Left kidney (tissue), 2 donors: Measurements from ENCODE around the gene WDFY4. TPM values are rescaled to one million over a fixed set of nuclear protein-coding genes. Genes with fewer than 3 reads are reported as not detected.

Source experiments
- DNase-seq: peaks from one replicate; pipeline ENCODE4 v3.0.0-alpha.2; 2013
- polyA plus RNA-seq: library from polyadenylated mRNA; unstranded; fragments of 120-200 nt; gene quantifications from one replicate; pipeline ENCODE4 v1.2.1, GENCODE V29; 2013; ENCODE audit not compliant: insufficient read length

WDFY4 gene
- polyA plus RNA-seq, 1 donor: 2.1 TPM

- DNase-seq: no peak
Measured at GRCh38 chr10:48708144-48708543, 23.5 kb downstream of the WDFY4 start.

DNA sequence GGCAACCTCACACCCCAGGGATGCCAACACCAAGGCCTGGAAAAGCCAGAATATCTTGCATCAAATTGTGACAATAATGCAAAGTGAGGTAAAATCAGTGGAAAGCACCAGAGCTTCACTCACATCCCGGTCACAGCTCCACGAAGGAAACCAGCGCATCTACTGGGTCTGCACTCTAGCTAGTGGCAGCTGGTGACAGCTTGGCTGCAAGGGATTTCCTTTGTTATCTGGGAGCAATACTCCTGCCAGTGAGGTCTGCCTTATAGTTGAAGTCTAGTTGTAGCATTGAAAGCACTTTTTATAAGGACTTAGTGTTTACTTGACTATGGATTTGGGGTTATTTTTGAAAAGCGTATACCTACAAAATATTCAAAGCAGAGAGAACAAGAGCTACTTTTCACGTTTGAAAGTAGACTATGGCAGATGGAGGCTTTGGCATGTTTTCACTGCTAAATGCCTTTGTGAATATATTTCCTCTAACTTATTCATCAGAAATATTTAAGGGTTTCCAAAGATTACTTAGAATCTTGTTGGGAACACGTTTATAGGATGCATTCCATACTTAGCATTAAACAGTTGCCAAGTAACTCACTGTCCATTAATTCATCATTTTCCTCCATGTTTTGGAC, 26.1 kb downstream of the WDFY4 start:
- DNase-seq: no peak

- DNase-seq: no peak
Measured at GRCh38 chr10:48711830-48712229, 27.2 kb downstream of the WDFY4 start.

DNA sequence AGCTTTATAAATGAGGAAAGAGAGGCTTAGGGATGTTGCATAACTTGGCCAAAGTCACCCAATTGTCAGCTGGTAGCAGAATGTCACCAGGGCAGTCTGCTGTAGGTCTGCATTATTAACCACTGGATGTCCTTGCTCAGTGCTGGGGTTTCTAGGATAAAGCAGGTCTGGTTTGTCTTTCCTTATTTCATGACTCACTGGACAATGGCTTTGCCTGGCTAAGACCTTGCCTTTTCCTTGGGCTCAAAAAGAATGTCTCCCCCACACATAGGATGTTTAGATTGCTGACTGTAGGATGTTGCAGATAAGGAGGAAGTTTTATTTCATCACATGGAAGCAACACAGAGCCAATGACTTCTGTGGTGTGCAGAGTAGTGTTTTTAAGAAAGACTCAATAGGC, 29.4 kb downstream of the WDFY4 start:
- DNase-seq: no peak

DNA sequence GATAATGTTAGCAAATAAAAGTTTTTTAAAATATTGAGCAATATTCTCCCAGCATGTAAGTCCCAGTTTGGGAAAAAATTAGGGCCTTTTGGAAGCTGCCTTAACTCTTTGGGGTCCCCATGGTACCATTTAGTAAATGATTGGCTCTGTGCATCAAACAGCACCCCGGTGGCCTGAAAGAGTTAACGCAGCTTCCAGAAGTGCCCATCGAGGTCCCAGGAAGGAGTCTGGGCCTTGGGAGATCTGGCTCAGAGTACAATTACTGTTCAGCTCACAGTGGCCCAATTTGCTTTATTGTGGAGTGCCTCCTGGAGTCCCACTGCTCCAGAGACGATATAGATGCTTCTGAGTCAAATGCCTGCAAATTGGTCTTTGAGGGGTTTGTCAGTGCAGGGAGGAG, 31.7 kb downstream of the WDFY4 start:
- DNase-seq: no peak

DNA sequence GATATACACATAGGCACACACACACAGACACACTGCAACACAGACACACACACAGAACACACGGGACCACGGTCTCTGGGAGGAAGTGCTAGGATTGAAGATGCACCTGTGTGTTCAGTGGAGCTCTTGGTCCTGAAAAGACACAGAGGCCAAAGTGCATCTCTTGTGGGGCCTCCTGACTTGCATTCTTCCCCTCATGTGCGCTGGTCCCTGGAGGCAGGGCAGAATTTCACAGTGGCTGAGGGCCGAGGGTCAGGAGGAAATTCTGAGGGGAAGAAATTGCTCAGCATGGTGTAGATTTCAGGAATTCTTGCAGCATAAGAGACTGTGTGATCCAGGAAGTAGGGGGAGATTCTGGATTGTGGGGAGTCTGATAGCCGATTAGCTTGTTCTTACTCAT, 35.9 kb downstream of the WDFY4 start:
- DNase-seq: no peak

GRCh38 chr10:48722153-48723145, 37.8 kb downstream of the WDFY4 start:
- DNase-seq: no peak

- no peak for DNase-seq
Measured at GRCh38 chr10:48724127-48724526, 39.5 kb downstream of the WDFY4 start.

DNA sequence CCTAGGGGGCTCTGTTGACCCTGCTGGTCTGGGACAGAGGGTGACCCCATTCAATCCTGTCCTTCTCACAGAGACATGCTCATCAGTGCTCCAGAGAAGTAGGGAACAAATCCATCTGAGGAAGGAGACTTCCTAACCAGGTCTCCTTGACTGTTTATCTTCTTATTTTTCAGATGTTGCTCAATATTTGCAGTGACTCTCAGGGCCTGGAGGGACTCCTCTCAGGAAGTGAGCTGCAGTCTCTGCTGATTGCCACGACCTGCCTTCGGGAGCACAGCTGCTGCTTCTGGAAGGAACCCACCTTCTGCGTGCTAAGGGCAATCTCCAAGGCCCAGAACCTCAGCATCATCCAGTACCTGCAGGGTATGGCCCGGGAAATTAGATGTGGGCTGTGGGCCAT, 41.0 kb downstream of the WDFY4 start:
- DNase-seq: no peak

DNA sequence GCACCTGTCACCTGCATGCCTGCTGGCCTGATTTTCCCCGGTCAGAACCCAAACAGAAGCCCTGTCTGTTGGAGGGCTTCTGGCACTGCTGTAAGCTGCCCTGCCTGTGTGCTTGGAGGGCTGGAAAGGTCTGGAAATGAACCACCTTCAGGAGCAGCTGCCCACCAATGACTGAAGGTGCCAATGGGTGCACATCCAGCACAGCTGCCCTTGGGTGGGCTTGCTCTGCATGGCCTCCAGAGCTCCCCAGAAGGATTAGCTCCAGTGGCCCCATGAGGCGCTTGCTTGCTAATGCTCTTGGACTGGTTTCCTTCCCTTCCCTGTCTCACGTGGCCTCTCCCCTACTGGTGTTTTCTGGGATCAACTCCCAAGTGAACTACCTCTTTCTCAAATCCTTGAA, 43.2 kb downstream of the WDFY4 start:
- DNase-seq: no peak

- no peak for DNase-seq
Measured at GRCh38 chr10:48729222-48729621, 44.5 kb downstream of the WDFY4 start.

DNA sequence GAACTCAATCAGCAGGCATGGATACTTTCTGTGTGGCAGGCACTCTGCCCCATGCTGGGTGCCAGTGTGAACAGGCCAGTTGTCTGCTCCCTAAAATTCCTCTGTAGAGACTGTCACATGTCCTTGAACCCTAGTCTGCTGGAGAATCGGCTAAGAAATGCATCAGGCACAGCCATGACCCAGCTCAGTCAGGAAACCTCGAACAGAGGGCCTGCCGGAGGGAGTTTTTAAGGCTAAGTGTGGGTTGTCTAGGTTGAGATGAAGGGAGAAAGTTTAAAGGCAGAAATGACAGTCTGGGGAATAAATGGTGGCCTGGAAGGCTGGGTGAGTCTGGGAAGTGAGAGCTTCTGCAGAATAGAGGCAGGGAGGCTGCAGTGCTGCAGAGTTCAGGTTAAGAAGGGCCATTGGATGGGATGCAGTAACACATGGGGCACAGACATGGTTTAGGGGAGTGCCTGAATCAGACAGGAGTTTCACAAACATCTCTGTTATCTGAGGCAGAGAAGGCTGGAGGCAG, 45.3 kb downstream of the WDFY4 start:
- DNase-seq: no peak

- DNase-seq: no peak
Measured at GRCh38 chr10:48731141-48731540, 46.5 kb downstream of the WDFY4 start.

DNA sequence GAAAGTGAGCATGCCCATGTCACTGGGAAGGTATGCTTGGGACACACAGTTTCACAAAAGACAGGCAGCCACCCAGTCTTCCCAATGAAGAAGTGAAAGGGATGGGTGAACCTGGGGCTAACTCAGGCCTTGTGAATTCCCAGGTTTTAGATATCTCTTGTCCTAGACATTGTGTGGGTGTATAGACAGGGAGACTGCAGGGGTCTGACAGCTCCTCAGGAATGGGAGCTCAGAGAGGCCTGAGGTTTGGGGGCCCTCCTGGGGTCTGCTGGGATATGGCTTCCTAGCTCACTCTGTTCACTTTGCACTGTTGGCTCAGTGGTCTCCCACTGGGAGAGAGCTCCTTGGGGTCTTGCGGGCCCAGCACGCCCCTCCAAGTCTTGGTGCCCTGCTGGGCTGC, 47.0 kb downstream of the WDFY4 start:
- no peak for DNase-seq

GRCh38 chr10:48733329-48733728, 48.7 kb downstream of the WDFY4 start:
- no peak for DNase-seq

DNA sequence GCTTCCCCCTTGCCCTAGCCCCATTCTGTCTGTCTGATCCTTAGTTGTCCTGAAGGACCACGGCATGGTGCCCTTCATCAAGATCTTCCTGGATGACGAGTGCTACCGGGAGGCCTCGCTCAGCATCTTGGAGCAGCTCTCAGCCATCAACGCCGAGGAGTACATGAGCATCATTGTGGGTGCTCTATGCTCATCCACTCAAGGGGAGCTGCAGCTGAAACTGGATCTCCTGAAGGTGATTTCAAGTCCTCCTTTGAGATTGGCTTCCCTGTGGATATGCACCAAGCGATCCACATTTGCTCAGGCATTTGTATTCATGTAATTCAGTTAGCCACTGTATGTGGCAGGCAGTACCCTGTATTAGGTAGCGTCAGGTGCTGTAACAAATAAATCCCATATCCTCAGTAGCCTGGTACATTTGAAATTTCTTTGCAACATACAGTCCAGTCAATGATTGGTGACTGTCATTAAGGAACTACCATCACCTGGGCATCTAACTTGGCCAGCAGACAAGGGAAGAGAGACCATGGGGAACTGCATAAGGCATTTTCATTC, 51.2 kb downstream of the WDFY4 start:
- DNase-seq: no peak

- no peak for DNase-seq
Measured at GRCh38 chr10:48736596-48736995, 51.9 kb downstream of the WDFY4 start.

- DNase-seq: no peak
Measured at GRCh38 chr10:48737886-48738285, 53.2 kb downstream of the WDFY4 start.

DNA sequence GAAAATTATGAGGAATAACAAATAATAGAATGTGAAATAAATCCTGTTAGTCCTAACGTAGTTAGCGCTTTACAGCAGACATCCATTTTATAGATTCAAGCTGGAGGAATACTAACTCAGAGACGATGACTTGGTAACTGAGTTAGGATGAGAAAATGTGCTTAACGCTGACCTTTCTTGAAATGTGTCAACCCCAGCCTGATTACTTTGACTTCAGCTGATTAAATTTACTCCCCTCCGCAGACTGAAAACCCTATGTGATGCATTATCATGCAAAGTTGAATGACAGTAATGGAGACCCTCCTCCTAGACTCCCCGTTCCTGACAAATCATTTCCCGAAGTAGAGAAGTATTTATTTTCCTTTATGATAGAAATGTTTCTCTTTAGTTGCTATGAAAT, 54.5 kb downstream of the WDFY4 start:
- no peak for DNase-seq

DNA sequence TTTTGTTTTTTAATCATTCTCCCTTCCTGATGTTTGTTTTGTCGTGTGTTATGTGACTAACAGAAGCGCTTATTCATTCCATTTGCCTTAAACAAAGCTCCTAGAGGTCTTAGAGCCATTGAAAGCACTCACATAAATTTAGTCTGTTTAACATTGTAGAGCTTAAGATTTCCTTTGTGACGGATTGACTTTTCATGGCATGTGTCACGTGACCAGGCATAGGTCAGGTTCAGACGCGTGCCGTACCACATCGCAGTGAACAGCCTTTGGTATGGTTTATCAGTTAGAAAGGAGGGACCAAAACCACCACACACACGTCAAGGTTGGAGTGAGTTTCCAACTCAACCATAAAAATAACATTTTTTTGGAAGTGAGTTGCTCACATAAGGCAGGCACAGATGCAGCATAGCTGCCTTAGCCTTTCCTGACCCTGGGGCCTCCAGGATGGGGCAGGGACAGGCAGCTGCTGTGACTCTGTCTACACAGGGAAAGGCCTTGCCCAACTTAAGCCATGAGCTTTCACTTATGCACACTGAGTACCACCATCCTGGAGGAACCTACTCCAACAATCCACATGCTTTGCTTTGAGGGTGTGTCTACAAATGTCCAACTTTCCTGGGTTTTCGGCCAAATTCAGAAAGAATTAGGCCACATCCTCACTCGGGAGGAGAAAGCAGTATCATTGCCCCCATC, 55.5 kb downstream of the WDFY4 start:
- no peak for DNase-seq

DNA sequence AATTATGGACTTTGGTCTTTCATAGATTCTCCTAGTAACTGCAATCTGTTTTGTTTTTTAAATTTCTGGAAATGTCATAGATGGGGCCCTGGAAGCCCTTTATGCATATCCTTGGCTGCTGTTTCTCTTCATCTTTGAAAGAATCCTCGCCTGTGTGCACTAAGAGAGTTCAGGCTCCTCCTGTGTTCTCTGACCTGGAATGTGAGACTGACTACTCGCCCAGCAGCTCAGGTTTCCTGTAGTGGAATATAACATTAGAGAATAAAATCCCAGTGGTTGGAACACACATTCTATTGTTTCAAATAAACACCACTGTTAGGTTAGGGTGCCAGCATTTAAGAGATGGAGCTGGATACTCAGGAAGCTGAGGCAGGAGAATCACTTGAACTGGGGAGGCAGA, 56.3 kb downstream of the WDFY4 start:
- DNase-seq: peak; percentile 10
